Tibial nerve (tissue), 4 donors: ENCODE measurements around the gene MMP17.

Source experiments
- CTCF ChIP-seq, 5 experiments: fragments of 200-600 bp in 3 of 5; fragments of 450-650 bp in 2 of 5; sonication (generic) in 3 of 5; IDR thresholded peaks; one replicate each; pipeline ENCODE4 v1.5.1; 2016 to 2019; ENCODE audit warnings: antibody characterized with exemption in 5 of 5, mild to moderate bottlenecking in 3 of 5, moderate library complexity in 2 of 5
- EP300 ChIP-seq, 2 donors: sonication (generic); formaldehyde crosslinking; IDR thresholded peaks; one replicate each; pipeline ENCODE4 v1.6.1; 2017; ENCODE audit warnings: antibody characterized with exemption in 2 of 2, mild to moderate bottlenecking in 1 of 2

GRCh38 chr12:131784909-131785762 lies 43.1 kb upstream of the MMP17 start:
- TF ChIP-seq CTCF (IDR thresholded peaks at IDR 0.05), result no peak
- no peak for TF ChIP-seq EP300 (IDR thresholded peaks at IDR 0.05)
